Neuronal stem cell (in vitro differentiated cells): Measurements from ENCODE around the gene GPBP1.

Source experiments
- DNase-seq: peaks from one replicate; pipeline ENCODE4 v3.0.0-alpha.2; 2013; ENCODE audit warnings: low spot score
- H2AFZ ChIP-seq: one replicate; pipeline ENCODE4 v1.6.1; 2013; ENCODE audit warnings: mild to moderate bottlenecking, low read length, inconsistent platforms
- H2AK5ac ChIP-seq: 2 replicates; pipeline ENCODE4 v1.6.1; 2013; ENCODE audit warnings: low read depth, mild to moderate bottlenecking, inconsistent platforms, low read length, moderate library complexity, mixed read lengths
- H2BK120ac ChIP-seq: 2 replicates; pipeline ENCODE4 v1.6.1; 2013; ENCODE audit warnings: low read depth, mild to moderate bottlenecking, inconsistent platforms, low read length, moderate library complexity, mixed read lengths
- H2BK12ac ChIP-seq: one replicate; pipeline ENCODE4 v1.6.1; 2013; ENCODE audit warnings: low read length, inconsistent platforms
- H2BK15ac ChIP-seq: 2 replicates; pipeline ENCODE4 v1.6.1; 2013; ENCODE audit warnings: mild to moderate bottlenecking, low read length, inconsistent platforms, mixed read lengths
- H2BK5ac ChIP-seq: one replicate; pipeline ENCODE4 v1.6.1; 2013; ENCODE audit warnings: inconsistent platforms, mild to moderate bottlenecking, low read length, moderate library complexity
- H3K14ac ChIP-seq: one replicate; pipeline ENCODE4 v1.6.1; 2013; ENCODE audit warnings: low read length, inconsistent platforms
- H3K18ac ChIP-seq: 2 replicates; pipeline ENCODE4 v1.6.1; 2013; ENCODE audit warnings: low read length, inconsistent platforms
- H3K23ac ChIP-seq: 2 replicates; pipeline ENCODE4 v1.6.1; 2013; ENCODE audit warnings: low read depth, mild to moderate bottlenecking, mixed read lengths, low read length, inconsistent platforms; ENCODE audit not compliant: poor library complexity
- H3K27ac ChIP-seq: replicated peaks from 3 replicates; pipeline ENCODE4 v1.5.1; 2013; ENCODE audit warnings: low read length, inconsistent platforms
- H3K27me3 ChIP-seq, 3 experiments: 2 replicates each; pipeline ENCODE4 v1.6.1; 2013; ENCODE audit warnings: low read length in 3 of 3, mild to moderate bottlenecking in 2 of 3, inconsistent platforms in 1 of 3, low read depth in 1 of 3, mixed read lengths in 1 of 3, moderate library complexity in 1 of 3; ENCODE audit not compliant: control insufficient read depth in 3 of 3, insufficient read depth in 3 of 3
- H3K36me3 ChIP-seq, 2 donors: replicated peaks in 1 of 2; 2 replicates each; pipeline ENCODE4 v1.6.1; 2013; ENCODE audit warnings: low read length in 2 of 2; ENCODE audit not compliant: control insufficient read depth in 2 of 2, insufficient read depth in 2 of 2
- H3K4ac ChIP-seq: 2 replicates; pipeline ENCODE4 v1.6.1; 2013; ENCODE audit warnings: inconsistent platforms, mild to moderate bottlenecking, low read length, moderate library complexity
- H3K4me1 ChIP-seq, 2 donors: 1 replicate in 1 of 2; 2 replicates in 1 of 2; pipeline ENCODE4 v1.6.1; 2013; ENCODE audit warnings: low read length in 2 of 2, low read depth in 1 of 2; ENCODE audit not compliant: control insufficient read depth in 2 of 2, insufficient read depth in 1 of 2
- H3K4me2 ChIP-seq: one replicate; pipeline ENCODE4 v1.6.1; 2013; ENCODE audit warnings: mild to moderate bottlenecking, low read length, inconsistent platforms; ENCODE audit not compliant: insufficient read depth, poor library complexity, severe bottlenecking
- H3K4me3 ChIP-seq, 2 donors: 2 replicates each; pipeline ENCODE4 v1.5.1; 2013; ENCODE audit warnings: low read length in 2 of 2, mild to moderate bottlenecking in 2 of 2, inconsistent platforms in 1 of 2, moderate library complexity in 1 of 2
- H3K79me1 ChIP-seq: one replicate; pipeline ENCODE4 v1.6.1; 2013; ENCODE audit warnings: low read depth, mild to moderate bottlenecking, inconsistent platforms, low read length, moderate library complexity
- H3K9ac ChIP-seq: one replicate; pipeline ENCODE4 v1.6.1; 2013; ENCODE audit warnings: mild to moderate bottlenecking, low read depth, low read length, inconsistent platforms; ENCODE audit not compliant: poor library complexity
- H3K9me3 ChIP-seq, 2 donors: replicated peaks in 1 of 2; 2 replicates each; pipeline versions ENCODE3 to v1.6.1; 2013; ENCODE audit warnings: low read length in 2 of 2, mild to moderate bottlenecking in 2 of 2, inconsistent platforms in 1 of 2, low read depth in 1 of 2, mixed read lengths in 1 of 2, moderate library complexity in 1 of 2; ENCODE audit not compliant: control insufficient read depth in 2 of 2, insufficient read depth in 1 of 2
- H4K8ac ChIP-seq: one replicate; pipeline ENCODE4 v1.6.1; 2013; ENCODE audit warnings: low read depth, mild to moderate bottlenecking, inconsistent platforms, low read length, moderate library complexity
- H4K91ac ChIP-seq: one replicate; pipeline ENCODE4 v1.6.1; 2013; ENCODE audit warnings: low read length, low read depth, mild to moderate bottlenecking, inconsistent platforms; ENCODE audit not compliant: poor library complexity
- WGBS, 2 donors: extraction: QIAGEN DNeasy Blood & Tissue Kit; methylation state at CpG; one replicate each; pipeline ENCODE4 v1.1.7; 2013; ENCODE audit warnings: missing lambda C conversion rate in 2 of 2, mixed read lengths in 1 of 2; ENCODE audit not compliant: insufficient read length in 2 of 2, insufficient replicate concordance in 1 of 2; ENCODE audit errors: extremely low coverage in 2 of 2; 5-methylcytosine and 5-hydroxymethylcytosine counted together

Gene GPBP1

DNA sequence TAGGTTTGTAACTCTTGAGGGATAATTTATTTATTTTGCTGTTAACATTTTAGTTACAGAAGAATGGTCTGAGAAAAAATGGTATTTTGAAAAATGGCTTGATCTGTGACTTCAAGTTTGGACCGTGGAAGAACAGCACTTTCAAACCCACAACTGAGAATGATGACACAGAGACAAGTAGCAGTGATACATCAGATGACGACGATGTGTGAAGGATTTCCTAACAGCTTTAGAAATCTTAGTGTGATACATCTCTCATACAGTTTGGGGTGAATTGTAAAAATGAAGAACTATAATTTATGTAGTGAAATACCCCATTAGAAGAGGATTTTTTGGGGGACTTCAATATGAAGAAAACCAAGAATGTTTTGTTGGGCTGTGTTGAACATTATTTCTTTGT is 88.7 kb downstream of the GPBP1 start:
- Histone ChIP-seq H3K27ac (no peak overlapping the region), H2BK120ac (no peak overlapping the region), H3K4me2 (no peak overlapping the region), H3K4me1 (no peaks in the 10 kb centered on the region), H3K9ac (no peak overlapping the region), H2AFZ (no peak overlapping the region), H3K14ac (no peak overlapping the region), H3K4me3 (no peak overlapping the region), H3K9me3 (no peaks in the 10 kb centered on the region), H3K79me1 (peaks cover 2% of the 10 kb centered on the region), H4K8ac (no peak overlapping the region), H2AK5ac (no peak overlapping the region), H2BK5ac (no peak overlapping the region), H2BK12ac (no peak overlapping the region), H3K27me3 (no peaks in the 10 kb centered on the region), H3K23ac (no peak overlapping the region), H3K18ac (no peak overlapping the region), H3K36me3 (peaks cover 6 to 77% of the 10 kb centered on the region in 2 donors), H3K4ac (no peak overlapping the region), H4K91ac (no peak overlapping the region), H2BK15ac (no peak overlapping the region)
- no CpG with 5 or more reads among the region's 3 CpGs for WGBS, 2 donors
- DNase-seq = no peak

DNA sequence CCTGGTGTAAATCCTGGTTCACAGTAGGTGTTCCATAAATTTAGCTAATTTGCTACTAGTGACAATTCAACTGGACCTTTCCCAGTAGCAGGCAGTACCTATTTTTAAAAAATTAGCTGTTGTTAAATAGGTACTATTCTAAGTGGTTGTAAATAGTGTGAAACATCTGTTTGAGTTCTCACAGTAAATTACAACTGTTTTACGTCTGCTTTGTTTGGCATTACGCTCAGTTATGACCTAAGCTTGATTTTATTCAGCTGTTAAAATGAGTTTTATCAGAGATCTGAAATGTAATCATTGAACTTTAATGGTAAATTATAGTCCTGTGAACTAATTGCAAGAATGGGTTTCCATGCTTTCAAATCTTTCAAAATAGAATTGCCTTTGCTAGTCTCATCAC is 93.9 kb downstream of the GPBP1 start:
- no peak overlapping the region for H3K18ac ChIP-seq
- no CpG with 5 or more reads among the region's 2 CpGs for WGBS, 2 donors
- no peak for DNase-seq
- peaks cover 2 to 25% of the 10 kb centered on the region in 2 donors for H3K36me3 ChIP-seq
- no peak overlapping the region for H2BK5ac ChIP-seq
- H4K91ac ChIP-seq = no peak overlapping the region
- H4K8ac ChIP-seq = no peak overlapping the region
- no peak overlapping the region for H2BK15ac ChIP-seq
- no peak overlapping the region for H2BK12ac ChIP-seq
- no peaks in the 10 kb centered on the region for H3K79me1 ChIP-seq
- no peak overlapping the region for H3K4me2 ChIP-seq
- no peak overlapping the region for H3K9ac ChIP-seq
- no peak overlapping the region for H3K4me3 ChIP-seq
- H2AFZ ChIP-seq = no peak overlapping the region
- H2BK120ac ChIP-seq = no peak overlapping the region
- no peak overlapping the region for H3K4ac ChIP-seq
- no peaks in the 10 kb centered on the region for H3K9me3 ChIP-seq
- peaks cover 0 to 2% of the 10 kb centered on the region in 2 donors for H3K4me1 ChIP-seq
- no peak overlapping the region for H3K27ac ChIP-seq
- H2AK5ac ChIP-seq = no peak overlapping the region
- no peak overlapping the region for H3K23ac ChIP-seq
- no peak overlapping the region for H3K14ac ChIP-seq
- no peaks in the 10 kb centered on the region for H3K27me3 ChIP-seq

DNA sequence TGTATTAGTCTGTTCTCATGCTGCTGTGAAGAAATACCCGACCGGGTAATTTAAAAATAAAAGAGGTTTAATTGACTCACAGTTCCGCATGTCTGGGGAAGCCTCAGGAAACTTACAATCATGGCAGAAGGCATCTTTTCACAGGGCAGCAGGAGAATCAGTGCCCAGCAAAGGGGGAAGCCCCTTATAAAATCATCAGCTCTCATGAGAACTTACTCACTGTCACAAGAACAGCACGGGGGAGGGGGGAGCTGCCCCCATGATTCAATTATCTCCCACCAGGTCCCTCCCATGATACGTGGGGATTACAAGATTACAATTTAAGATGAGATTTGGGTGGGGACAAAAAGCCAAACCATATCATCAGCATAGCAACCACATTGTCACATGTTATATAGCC is 102.5 kb downstream of the GPBP1 start:
- H3K9me3 ChIP-seq = no peaks in the 10 kb centered on the region
- no peak overlapping the region for H3K23ac ChIP-seq
- WGBS, 2 donors = no CpG with 5 or more reads among the region's 5 CpGs

DNA sequence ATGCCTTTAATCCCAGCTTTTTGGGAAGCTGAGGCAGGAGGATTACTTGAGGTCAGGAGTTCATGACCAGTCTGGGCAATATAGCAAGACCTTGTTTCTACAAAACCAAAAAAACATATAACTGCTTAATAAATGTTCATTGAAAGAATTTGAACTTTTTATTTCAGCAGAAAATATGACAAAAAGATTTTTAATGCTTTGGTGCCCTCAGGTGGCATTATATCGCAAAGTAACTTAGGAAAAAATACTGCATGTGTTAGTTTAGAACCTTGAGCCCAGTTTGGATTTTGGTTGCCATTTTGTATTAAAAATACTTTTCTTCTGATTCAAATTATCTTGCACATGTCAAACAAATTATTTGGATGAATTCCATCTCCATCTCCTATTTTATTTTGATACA is 103.2 kb downstream of the GPBP1 start:
- no CpG with 5 or more reads among the region's 1 CpG for WGBS, 2 donors
- no peak overlapping the region for H3K4ac ChIP-seq
- H3K4me3 ChIP-seq = no peak overlapping the region
- H4K91ac ChIP-seq = no peak overlapping the region
- H2BK5ac ChIP-seq = no peak overlapping the region
- no peaks in the 10 kb centered on the region for H3K9me3 ChIP-seq
- H3K4me2 ChIP-seq = no peak overlapping the region
- H3K14ac ChIP-seq = no peak overlapping the region
- H3K18ac ChIP-seq = no peak overlapping the region
- H2BK120ac ChIP-seq = no peak overlapping the region
- no peak overlapping the region for H2AFZ ChIP-seq
- H3K27me3 ChIP-seq = no peaks in the 10 kb centered on the region
- H3K27ac ChIP-seq = no peak overlapping the region
- no peak overlapping the region for H2AK5ac ChIP-seq
- no peak overlapping the region for H3K9ac ChIP-seq
- no peak for DNase-seq
- no peaks in the 10 kb centered on the region for H3K36me3 ChIP-seq
- no peak overlapping the region for H2BK12ac ChIP-seq
- no peaks in the 10 kb centered on the region for H3K79me1 ChIP-seq
- no peak overlapping the region for H3K23ac ChIP-seq
- no peak overlapping the region for H2BK15ac ChIP-seq
- H4K8ac ChIP-seq = no peak overlapping the region
- H3K4me1 ChIP-seq = peaks cover 0 to 2% of the 10 kb centered on the region in 2 donors

More for the DNA sequence above, 102.5 kb downstream of the GPBP1 start:
- Histone ChIP-seq H2BK15ac (no peak overlapping the region), H3K9ac (no peak overlapping the region), H2AK5ac (no peak overlapping the region), H2BK12ac (no peak overlapping the region), H2AFZ (no peak overlapping the region), H3K27me3 (no peaks in the 10 kb centered on the region), H3K36me3 (no peaks in the 10 kb centered on the region), H4K91ac (no peak overlapping the region), H2BK5ac (no peak overlapping the region), H4K8ac (no peak overlapping the region), H3K4me1 (peaks cover 0 to 2% of the 10 kb centered on the region in 2 donors), H3K4me2 (no peak overlapping the region), H3K18ac (no peak overlapping the region), H3K4me3 (no peak overlapping the region), H2BK120ac (no peak overlapping the region), H3K79me1 (no peaks in the 10 kb centered on the region), H3K14ac (no peak overlapping the region), H3K4ac (no peak overlapping the region), H3K27ac (no peak overlapping the region)
- DNase-seq = no peak
